Dermis blood vessel endothelial cell (primary cell): ENCODE measurements around the gene PRKG1. TPM values are rescaled to one million over a fixed set of nuclear protein-coding genes. Genes with fewer than 3 reads are reported as not detected.
A peak's percentile ranks its signal among the peaks of the same experiment; 100 is the strongest.
"Not testable (repeated sequence)": the region's sequence is repeated elsewhere in the genome, so short reads cannot be mapped to it uniquely, and the experiment has no call there.

Experiments used
- DNase-seq: peaks from one replicate; pipeline ENCODE4 v3.0.0; 2010
- total RNA-seq: library from RNA; depleted of rRNA; stranded (reverse); fragments of >200 nt; gene quantifications from 2 replicates; pipeline ENCODE4 v1.2.3, GENCODE V29; 2014

The PRKG1 gene
- total RNA-seq, 1 donor from 2014 or later: 4.1 TPM

GRCh38 chr10:52233351-52233991 is 1159.2 kb downstream of the PRKG1 start:
- DNase-seq: not testable (repeated sequence)

GRCh38 chr10:52239771-52240170 is 1165.5 kb downstream of the PRKG1 start:
- DNase-seq: no peak

- no peak for DNase-seq
Observed at GRCh38 chr10:52245547-52245946, 1171.3 kb downstream of the PRKG1 start.

- DNase-seq: not testable (repeated sequence)
Observed at GRCh38 chr10:52247929-52248328, 1173.6 kb downstream of the PRKG1 start.

GRCh38 chr10:52248697-52249306 is 1174.5 kb downstream of the PRKG1 start:
- no peak for DNase-seq

DNA sequence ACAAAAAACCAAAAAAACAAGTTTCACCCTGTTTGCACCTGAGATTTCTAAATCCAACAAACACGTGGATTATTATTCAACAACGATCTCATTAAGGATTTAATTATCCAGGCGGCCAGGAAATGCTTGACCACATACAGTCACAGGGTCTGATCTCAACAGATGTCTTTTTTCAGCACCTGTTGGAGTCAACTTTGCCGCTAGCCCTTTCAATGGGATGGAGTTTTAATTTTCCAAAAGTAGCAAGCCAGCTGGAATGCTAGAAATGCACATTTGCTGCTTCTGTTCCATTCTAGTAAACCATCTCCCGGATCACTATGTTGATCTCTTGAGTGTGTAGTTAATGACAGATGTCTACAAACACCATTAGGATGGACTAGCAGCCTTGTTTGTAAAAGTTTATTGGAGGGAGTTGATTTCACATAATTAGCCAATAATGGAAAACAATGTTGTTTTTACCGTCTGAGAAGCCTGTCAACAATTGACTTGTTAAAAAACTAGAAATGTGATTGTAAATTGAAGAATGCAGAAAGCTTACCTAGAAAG is 1175.6 kb downstream of the PRKG1 start:
- DNase-seq: no peak

GRCh38 chr10:52250510-52250909 is 1176.2 kb downstream of the PRKG1 start:
- no peak for DNase-seq

GRCh38 chr10:52252307-52252706 is 1178.0 kb downstream of the PRKG1 start:
- no peak for DNase-seq

DNA sequence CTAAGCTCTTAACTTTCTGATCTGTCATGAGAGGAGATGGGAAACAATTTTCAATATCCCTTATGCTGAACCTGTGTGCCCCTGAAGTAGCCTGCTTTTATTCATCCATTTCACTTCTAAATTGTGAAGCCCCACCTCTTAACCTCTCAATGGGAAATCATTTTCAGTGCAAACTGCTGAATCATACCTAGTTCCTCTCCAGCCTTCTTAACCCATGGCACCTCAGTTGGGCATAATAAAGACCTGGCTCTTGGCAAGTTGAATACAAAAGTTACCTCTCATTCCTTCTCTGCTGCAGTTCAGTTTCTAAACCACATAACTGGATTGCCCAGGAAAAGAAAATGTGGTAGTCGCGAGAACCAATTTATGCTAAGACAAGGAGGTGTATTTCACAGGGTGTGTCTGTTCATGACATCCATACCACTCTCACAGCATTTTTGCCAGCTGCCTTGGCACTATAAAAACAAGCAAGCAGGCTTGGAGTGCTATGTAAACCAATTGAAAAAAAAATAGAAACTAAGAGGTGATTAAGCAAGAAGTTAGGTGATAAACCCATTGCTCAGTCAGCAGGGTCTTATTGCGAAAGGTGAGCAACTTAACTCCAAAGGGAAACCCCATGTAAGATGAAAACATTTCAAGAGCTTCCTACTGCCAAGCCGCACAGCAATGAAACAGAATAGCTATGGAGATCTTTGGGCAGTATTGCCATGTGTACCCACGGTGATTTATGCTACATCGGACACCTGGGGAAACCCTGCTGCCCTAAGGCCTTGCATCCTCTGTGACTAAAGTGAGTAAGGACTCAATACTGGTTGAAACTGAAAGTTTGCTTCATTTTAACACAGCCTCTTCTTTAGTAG is 1182.8 kb downstream of the PRKG1 start:
- no peak for DNase-seq

DNA sequence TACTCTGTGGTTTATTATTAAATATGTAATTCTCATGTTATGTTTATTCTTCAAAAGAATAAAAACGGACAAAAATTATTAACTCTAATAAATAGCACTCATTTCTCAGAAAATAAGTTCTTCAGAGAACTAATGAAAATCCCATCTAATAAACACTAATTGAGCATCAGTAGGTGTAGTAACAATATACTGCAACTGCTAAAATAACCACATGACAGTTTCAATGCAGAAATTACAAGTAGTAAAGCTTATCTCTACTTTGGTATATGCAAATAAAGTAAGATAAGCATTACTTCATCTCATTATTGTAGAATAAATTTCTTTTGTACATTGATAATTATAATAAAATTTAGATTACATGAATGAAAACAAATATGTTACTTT is 1183.4 kb downstream of the PRKG1 start:
- DNase-seq: no peak

- DNase-seq: no peak
Observed at GRCh38 chr10:52258799-52259425, 1184.6 kb downstream of the PRKG1 start.

- no peak for DNase-seq
Observed at GRCh38 chr10:52259426-52259812, 1185.1 kb downstream of the PRKG1 start.

GRCh38 chr10:52261362-52261761 is 1187.1 kb downstream of the PRKG1 start:
- DNase-seq: peak; percentile 3

GRCh38 chr10:52265131-52265926 is 1191.0 kb downstream of the PRKG1 start:
- DNase-seq: no peak

- no peak for DNase-seq
Observed at GRCh38 chr10:52266858-52267257, 1192.6 kb downstream of the PRKG1 start.

DNA sequence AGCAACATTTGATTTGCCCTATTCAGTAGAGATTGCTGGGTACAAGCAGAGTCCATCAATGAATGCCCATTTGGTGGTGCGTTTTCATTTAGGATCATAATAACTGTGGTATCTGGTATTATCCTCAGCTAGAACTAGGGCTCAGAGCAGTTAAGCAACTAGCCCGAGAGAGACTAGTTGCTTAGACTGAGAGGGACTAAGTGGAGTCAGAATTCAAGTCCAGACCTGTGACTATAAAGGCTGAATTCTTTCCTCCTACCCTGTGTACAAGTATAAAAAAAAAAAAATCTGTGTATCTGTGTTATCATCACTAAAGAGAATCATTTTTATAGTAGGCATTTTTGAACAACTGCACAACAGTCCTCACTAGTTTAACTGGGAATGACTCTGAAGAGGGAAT is 1194.5 kb downstream of the PRKG1 start:
- no peak for DNase-seq

DNA sequence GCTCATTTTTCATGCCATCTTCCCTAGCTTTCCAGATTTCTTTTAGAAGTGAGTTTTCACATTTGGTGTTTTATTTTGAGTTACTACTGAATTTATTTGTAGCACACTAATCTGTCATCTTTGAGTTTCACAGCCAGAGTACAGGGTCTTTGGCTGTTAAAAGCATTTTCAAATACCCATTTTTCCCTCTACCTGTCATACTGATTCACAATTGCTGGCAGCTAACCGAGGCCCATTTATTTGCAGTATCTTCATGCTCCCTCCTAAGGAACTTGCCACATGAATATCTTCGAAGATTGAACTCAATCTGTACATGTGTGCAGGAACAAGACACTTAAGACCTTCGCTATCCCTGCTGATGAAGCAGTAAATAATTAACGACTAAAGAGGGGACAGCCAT is 1194.9 kb downstream of the PRKG1 start:
- DNase-seq: no peak

DNA sequence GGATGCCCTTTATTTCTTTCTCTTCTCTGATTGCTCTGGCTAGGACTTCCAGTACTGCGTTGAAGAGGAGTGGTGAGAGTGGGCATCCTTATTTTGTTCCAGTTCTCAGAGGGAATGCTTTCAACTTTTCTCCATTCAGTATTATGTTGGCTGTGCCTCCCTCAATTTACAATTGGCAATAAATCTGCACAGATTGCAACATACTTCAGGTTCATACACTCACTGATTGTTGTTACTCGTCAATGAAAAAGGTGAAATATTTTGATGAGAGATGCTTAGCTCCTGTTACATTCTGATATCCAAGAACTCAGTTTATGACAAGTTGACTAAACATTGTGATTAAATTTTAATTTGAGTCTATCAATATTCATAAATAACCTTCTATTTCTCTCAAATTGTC is 1201.9 kb downstream of the PRKG1 start:
- DNase-seq: no peak

DNA sequence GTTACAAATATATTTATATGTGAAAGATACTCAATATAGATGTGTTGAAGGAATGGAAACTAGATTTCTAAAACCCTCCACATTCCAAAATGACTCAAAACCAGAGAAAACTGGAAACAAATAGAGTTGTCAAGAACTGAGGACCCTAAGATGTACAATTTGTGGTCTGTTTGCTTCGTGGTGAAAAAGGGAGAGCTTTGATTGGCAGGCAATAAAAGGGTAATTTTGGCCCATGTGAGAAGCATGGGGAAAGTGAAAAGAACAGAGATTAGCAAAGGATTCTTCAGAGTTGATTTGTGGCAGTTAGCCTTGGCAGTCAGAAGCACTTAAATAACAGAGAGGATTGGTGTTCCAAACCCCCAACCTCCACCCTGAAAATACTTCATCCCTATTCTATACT is 1202.7 kb downstream of the PRKG1 start:
- DNase-seq: no peak

- DNase-seq: no peak
Observed at GRCh38 chr10:52279546-52279945, 1205.3 kb downstream of the PRKG1 start.

DNA sequence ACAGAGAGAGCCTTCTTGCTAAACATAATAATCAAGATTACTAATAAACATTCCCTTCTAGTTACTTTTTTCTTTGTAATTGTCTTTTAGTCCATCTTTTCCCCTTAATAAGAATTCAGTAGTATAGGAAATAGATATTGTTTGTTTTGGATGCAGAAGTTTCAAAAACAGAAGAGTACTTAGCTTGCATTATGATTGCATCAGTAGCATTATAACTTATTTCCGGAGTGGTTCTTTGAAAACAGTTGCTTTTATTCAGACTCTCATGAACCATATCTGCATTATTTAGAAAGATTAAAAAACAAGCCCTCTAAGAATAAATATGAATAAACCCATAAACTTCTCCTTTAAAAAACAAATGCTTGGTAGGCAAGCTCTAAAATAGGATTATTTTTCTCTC is 1205.8 kb downstream of the PRKG1 start:
- peak; percentile 10 for DNase-seq

DNA sequence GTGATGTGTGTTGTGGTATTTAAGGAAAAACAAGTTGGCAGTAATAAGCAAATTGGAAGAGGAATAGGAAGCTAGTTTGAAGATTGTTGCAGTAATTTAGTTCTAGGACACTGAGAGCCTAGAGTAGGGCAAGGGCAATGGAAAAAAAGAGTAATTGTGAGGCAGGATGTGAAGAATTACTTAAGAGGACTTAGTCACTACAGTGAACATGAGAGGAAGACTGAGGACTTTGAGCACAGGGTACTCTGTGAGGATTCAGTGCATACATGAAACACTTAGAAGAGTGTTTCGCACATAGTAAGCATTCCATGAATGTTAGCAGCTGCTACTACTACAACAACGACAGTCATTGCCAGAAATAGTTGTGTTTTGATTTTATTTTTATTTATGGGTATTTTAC is 1208.9 kb downstream of the PRKG1 start:
- DNase-seq: peak; percentile 28
